Epithelial cell of proximal tubule (primary cell): ENCODE measurements around the gene SKA2. TPM values are rescaled to one million over a fixed set of nuclear protein-coding genes. Genes with fewer than 3 reads are reported as not detected.
"Not testable (repeated sequence)": the region's sequence is repeated elsewhere in the genome, so short reads cannot be mapped to it uniquely, and the experiment has no call there.

ENCODE experiments used
- DNase-seq: peaks from one replicate; pipeline ENCODE4 v3.0.0-alpha.2; 2011; ENCODE audit warnings: low read depth
- H3K4me3 ChIP-seq: 2 replicates; pipeline ENCODE4 v1.5.1; 2011; ENCODE audit warnings: low read depth, mild to moderate bottlenecking, low read length
- CTCF ChIP-seq: conservative IDR thresholded peaks from 2 replicates; pipeline ENCODE4 v1.5.1; 2012; ENCODE audit warnings: low read depth, mild to moderate bottlenecking, low read length
- total RNA-seq: library from RNA; depleted of rRNA; stranded (reverse); fragments of >200 nt; gene quantifications from 2 replicates; pipeline ENCODE4 v1.2.3, GENCODE V29; 2015

SKA2 gene
- total RNA-seq, 1 donor from 2014 or later: 93.5 TPM

GRCh38 chr17:59105852-59106462, 49.0 kb downstream of the SKA2 start:
- no peak for TF ChIP-seq CTCF
- H3K4me3 ChIP-seq: peak overlapping the region; percentile 95
- no peak for DNase-seq

GRCh38 chr17:59101178-59101577, 53.8 kb downstream of the SKA2 start:
- no peak for TF ChIP-seq CTCF
- no peak for DNase-seq
- H3K4me3 ChIP-seq: no peak overlapping the region

- no peak for DNase-seq
- TF ChIP-seq CTCF: no peak
- H3K4me3 ChIP-seq: no peak overlapping the region
Observed at GRCh38 chr17:59097876-59098275, 57.1 kb downstream of the SKA2 start.

GRCh38 chr17:59094861-59095530, 60.0 kb downstream of the SKA2 start:
- no peak for DNase-seq
- no peak overlapping the region for H3K4me3 ChIP-seq
- TF ChIP-seq CTCF: no peak

GRCh38 chr17:59093702-59094231, 61.2 kb downstream of the SKA2 start:
- peak; percentile 63 for DNase-seq
- no peak for TF ChIP-seq CTCF
- no peak overlapping the region for H3K4me3 ChIP-seq

- TF ChIP-seq CTCF: no peak
- no peak overlapping the region for H3K4me3 ChIP-seq
- no peak for DNase-seq
Observed at GRCh38 chr17:59093145-59093701, 61.8 kb downstream of the SKA2 start.

- DNase-seq: not testable (repeated sequence)
Observed at GRCh38 chr17:59090593-59090992, 64.4 kb downstream of the SKA2 start.

More at GRCh38 chr17:59090593-59090992, 64.4 kb downstream of the SKA2 start:
- H3K4me3 ChIP-seq: not testable (repeated sequence)
